Astrocyte (in vitro differentiated cells and primary cell): ENCODE measurements around the gene LDLRAD4.

Source experiments
- CTCF ChIP-seq: IDR thresholded peaks from 2 replicates; pipeline ENCODE4 v1.5.1; 2011; ENCODE audit warnings: low read depth, mild to moderate bottlenecking, inconsistent platforms, low read length, moderate library complexity; ENCODE audit not compliant: insufficient read depth
- EZH2 ChIP-seq: IDR thresholded peaks from 2 replicates; pipeline ENCODE4 v1.6.1; 2012; ENCODE audit warnings: mild to moderate bottlenecking, low read length, inconsistent platforms; ENCODE audit not compliant: insufficient read depth

DNA sequence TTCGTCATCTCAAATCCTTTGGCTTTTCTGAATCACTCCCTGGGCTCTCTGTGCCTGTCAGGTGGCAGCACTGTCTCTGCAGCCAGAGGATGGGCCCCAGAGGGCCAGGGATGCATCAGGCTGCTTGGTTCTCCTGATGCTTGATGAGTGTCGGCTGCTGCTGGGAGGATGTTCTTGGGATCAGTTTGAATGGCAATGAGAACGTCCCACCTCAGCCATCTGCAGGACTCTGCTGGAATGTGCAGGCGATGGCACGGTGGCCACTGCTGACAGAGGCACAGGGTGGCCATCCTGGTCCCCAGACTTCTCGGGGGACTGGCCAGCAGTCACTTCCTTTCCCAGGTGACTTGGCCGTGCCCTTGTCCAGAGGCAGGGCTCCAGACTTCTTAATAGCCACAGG, 361.8 kb downstream of the LDLRAD4 start:
- no peak for TF ChIP-seq CTCF
- no peak for TF ChIP-seq EZH2
